Esophagus muscularis mucosa (tissue), 4 donors: ENCODE measurements around the gene GRM4.

ENCODE experiments used
- EP300 ChIP-seq: sonication (generic); formaldehyde crosslinking; IDR thresholded peaks from one replicate; pipeline ENCODE4 v1.6.1; 2017; ENCODE audit warnings: antibody characterized with exemption
- POLR2AphosphoS5 ChIP-seq, 2 donors: sonication (generic); formaldehyde crosslinking; IDR thresholded peaks; one replicate each; pipeline ENCODE4 v1.6.1; 2017; ENCODE audit warnings: antibody characterized with exemption in 2 of 2
- TF ChIP-seq, protein P1 (sequence below), 3 experiments: fragments of 200-600 bp in 2 of 3; fragments of 450-650 bp in 1 of 3; sonication (generic) in 2 of 3; IDR thresholded peaks; one replicate each; pipeline ENCODE4 v1.5.1; 2017 to 2019; ENCODE audit warnings: antibody characterized with exemption in 3 of 3, mild to moderate bottlenecking in 2 of 3, moderate library complexity in 1 of 3

DNA sequence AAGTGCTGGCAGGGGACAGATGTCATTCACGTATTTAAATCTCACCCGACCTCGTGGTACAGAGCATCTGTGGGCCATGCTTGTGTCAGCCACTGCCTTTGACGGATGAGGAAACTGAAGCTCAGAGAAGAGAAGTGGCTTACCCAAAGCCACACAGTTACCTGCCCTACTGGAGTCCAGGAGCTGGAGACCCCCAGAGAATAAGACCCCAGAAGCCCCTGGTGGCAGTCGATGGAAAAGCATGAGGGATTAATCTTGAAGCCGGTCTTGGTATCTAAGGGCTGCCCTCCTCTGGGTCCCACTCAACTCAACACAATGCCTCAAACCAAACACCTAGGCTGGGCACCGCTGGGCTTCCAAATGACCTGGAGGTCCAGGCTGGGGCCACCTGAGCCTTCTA lies 83.1 kb downstream of the GRM4 start:
- TF ChIP-seq, protein P1, sequence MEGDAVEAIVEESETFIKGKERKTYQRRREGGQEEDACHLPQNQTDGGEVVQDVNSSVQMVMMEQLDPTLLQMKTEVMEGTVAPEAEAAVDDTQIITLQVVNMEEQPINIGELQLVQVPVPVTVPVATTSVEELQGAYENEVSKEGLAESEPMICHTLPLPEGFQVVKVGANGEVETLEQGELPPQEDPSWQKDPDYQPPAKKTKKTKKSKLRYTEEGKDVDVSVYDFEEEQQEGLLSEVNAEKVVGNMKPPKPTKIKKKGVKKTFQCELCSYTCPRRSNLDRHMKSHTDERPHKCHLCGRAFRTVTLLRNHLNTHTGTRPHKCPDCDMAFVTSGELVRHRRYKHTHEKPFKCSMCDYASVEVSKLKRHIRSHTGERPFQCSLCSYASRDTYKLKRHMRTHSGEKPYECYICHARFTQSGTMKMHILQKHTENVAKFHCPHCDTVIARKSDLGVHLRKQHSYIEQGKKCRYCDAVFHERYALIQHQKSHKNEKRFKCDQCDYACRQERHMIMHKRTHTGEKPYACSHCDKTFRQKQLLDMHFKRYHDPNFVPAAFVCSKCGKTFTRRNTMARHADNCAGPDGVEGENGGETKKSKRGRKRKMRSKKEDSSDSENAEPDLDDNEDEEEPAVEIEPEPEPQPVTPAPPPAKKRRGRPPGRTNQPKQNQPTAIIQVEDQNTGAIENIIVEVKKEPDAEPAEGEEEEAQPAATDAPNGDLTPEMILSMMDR (IDR thresholded peaks at IDR 0.05), result no peak
- TF ChIP-seq POLR2AphosphoS5 (IDR thresholded peaks at IDR 0.05), result no peak
- no peak for TF ChIP-seq EP300
